Effector memory CD8-positive, alpha-beta T cell (primary cell): Measurements from ENCODE around the gene CCDC61.

Source experiments
- ATAC-seq: fragments of 150-1000 bp; cut with Tn5 transposase; replicated peaks from 2 replicates; pipeline ENCODE4 v1.10.0; 2021; ENCODE audit warnings: mild to moderate bottlenecking, moderate library complexity
- DNase-seq, 3 experiments: peaks; one replicate each; pipeline ENCODE4 v3.0.0; 2021
- H3K27ac Mint-ChIP-seq, 2 donors: one replicate each; pipeline ENCODE4 v1.8.0; 2022; ENCODE audit warnings: mild to moderate bottlenecking in 2 of 2, mixed read lengths in 2 of 2, moderate library complexity in 2 of 2
- H3K27me3 Mint-ChIP-seq, 2 donors: one replicate each; pipeline ENCODE4 v1.8.0; 2022; ENCODE audit warnings: mixed read lengths in 2 of 2
- H3K36me3 Mint-ChIP-seq: one replicate; pipeline ENCODE4 v1.8.0; 2022; ENCODE audit warnings: mild to moderate bottlenecking, moderate library complexity, mixed read lengths; ENCODE audit not compliant: insufficient read depth
- H3K4me1 Mint-ChIP-seq, 2 donors: one replicate each; pipeline ENCODE4 v1.8.0; 2022; ENCODE audit warnings: low read depth in 2 of 2, mixed read lengths in 2 of 2
- H3K4me3 Mint-ChIP-seq, 2 donors: one replicate each; pipeline ENCODE4 v1.8.0; 2022; ENCODE audit warnings: mild to moderate bottlenecking in 2 of 2, mixed read lengths in 2 of 2, moderate library complexity in 2 of 2
- H3K9me3 Mint-ChIP-seq, 2 donors: one replicate each; pipeline ENCODE4 v1.8.0; 2022; ENCODE audit warnings: mixed read lengths in 2 of 2

Gene CCDC61

DNA sequence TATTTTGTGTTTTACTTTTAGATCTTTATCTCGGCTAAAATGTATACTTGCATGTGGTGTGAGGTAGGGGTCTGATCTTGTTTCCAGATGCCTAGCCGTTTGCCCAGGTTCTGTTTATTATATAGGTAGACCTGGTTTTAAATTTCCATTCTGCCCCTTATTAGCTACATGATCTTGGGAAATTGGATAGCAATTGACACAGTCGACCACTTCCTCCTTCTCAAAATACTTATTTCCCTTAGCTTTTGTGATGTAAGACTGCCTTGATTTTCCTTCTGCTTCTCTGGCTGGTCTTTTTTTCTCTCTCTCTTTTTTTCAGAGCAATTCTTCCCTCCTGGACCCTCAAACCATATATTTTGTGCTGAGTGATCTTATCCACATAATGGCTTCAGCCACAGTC is 30.6 kb downstream of the CCDC61 start:
- Mint-ChIP-seq H3K9me3 (no peaks in the 10 kb centered on the region), H3K27me3 (peaks cover 31 to 67% of the 10 kb centered on the region in 2 donors), H3K36me3 (no peaks in the 10 kb centered on the region), H3K4me3 (no peak overlapping the region), H3K27ac (no peak overlapping the region), H3K4me1 (peaks cover 9 to 15% of the 10 kb centered on the region in 2 donors)
- ATAC-seq, result no peak
- no peak for DNase-seq

DNA sequence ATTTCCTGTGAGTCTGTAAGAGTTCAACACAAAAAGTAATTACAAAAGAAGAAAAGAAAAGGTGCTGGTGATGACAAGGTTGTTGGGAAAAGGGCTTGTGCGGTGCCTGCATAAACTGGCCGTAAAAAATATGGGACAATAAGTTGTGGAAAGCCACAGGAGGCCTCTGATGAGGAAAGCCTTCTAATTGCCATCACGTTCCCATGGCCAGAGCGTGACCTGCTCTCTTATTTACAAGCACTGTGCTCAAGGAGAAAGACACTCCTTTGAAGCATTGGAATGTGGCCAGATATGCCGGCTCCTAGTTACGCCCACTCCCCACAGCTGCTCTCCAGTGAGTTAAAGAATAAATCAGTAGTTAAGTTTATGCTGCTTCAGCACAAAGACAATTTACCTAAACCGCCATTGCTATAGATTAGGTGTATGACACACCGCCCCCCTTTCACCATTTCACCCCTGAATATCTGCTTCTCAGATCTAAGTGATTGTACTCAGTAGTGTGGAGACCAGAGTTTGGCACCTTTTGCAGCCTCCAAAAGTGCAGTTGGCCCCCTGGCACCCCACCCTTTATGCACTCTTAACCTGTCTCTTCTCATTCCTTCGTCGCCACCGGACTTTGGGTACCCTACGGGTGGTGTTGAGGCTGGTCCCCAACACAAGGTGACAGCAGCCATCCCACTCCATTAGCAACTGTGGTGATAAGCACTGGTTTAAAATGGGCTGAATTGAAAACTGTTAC is 35.7 kb downstream of the CCDC61 start:
- H3K36me3 Mint-ChIP-seq, result no peaks in the 10 kb centered on the region

DNA sequence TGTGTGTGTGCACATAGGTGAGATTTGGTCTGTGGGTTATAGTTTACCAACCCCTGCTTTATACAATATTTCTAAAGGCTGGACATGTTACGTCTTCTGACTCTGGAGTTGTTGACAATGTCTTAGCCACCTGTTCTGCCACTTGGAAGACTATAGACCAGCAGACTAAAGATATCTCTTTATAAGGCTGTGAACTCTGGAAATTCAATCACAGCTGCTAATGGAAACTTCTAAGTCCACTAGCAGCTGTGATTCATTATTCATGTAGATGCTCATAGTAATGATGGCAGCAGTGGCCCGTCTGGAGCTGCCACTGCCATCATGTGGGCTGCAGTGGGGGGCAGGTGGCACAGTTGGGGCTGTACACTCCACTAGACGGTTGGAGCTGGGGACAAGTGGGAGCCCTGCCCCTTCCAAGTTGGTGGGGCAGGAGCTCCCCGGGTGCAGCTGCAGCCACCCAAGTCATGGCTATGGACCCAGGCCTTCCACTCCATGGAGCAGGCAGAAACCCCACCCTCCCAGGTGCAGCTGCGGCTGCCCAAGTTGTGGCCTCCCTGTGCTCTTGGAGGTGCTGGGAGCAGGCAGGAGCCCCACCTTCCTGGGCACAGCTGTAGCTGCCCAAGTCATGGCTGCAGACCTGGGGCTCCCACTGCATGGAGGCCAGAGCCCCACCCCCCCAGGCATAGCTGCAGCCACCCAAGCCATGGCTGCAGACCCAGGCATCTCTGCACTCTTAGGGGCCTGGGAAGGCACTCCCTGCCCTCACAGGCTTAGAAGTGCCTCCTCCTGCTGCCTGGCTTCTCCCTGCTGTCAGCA is 36.7 kb downstream of the CCDC61 start:
- peaks cover 4% of the 10 kb centered on the region in 2 donors for H3K4me1 Mint-ChIP-seq
- no peaks in the 10 kb centered on the region for H3K9me3 Mint-ChIP-seq
- no peaks in the 10 kb centered on the region for H3K36me3 Mint-ChIP-seq
- ATAC-seq (no peak), DNase-seq (no peak)
- H3K27me3 Mint-ChIP-seq, result peaks cover 38 to 80% of the 10 kb centered on the region in 2 donors
- no peak overlapping the region for H3K4me3 Mint-ChIP-seq
- no peak overlapping the region for H3K27ac Mint-ChIP-seq

More for the DNA sequence above, 35.7 kb downstream of the CCDC61 start:
- Mint-ChIP-seq H3K27ac (no peak overlapping the region), H3K9me3 (no peaks in the 10 kb centered on the region), H3K27me3 (peaks cover 42 to 82% of the 10 kb centered on the region in 2 donors), H3K4me1 (peaks cover 7 to 11% of the 10 kb centered on the region in 2 donors), H3K4me3 (no peak overlapping the region)
- DNase-seq (no peak), ATAC-seq (no peak)

- Mint-ChIP-seq H3K4me1 (peaks cover 4% of the 10 kb centered on the region in 2 donors), H3K36me3 (no peaks in the 10 kb centered on the region), H3K4me3 (no peak overlapping the region), H3K27ac (no peak overlapping the region), H3K27me3 (peaks cover 40 to 86% of the 10 kb centered on the region in 2 donors), H3K9me3 (no peaks in the 10 kb centered on the region)
- ATAC-seq (no peak), DNase-seq (no peak)
These were observed 37.3 kb downstream of the CCDC61 start for GRCh38 chr19:46032597-46033025.

GRCh38 chr19:46033401-46033800 is 38.1 kb downstream of the CCDC61 start:
- peaks cover 4% of the 10 kb centered on the region in 2 donors for H3K4me1 Mint-ChIP-seq
- no peaks in the 10 kb centered on the region for H3K36me3 Mint-ChIP-seq
- no peak overlapping the region for H3K27ac Mint-ChIP-seq
- DNase-seq, result no peak
- no peaks in the 10 kb centered on the region for H3K9me3 Mint-ChIP-seq
- H3K4me3 Mint-ChIP-seq, result no peak overlapping the region
- peaks cover 40 to 86% of the 10 kb centered on the region in 2 donors for H3K27me3 Mint-ChIP-seq
- no peak for ATAC-seq

DNA sequence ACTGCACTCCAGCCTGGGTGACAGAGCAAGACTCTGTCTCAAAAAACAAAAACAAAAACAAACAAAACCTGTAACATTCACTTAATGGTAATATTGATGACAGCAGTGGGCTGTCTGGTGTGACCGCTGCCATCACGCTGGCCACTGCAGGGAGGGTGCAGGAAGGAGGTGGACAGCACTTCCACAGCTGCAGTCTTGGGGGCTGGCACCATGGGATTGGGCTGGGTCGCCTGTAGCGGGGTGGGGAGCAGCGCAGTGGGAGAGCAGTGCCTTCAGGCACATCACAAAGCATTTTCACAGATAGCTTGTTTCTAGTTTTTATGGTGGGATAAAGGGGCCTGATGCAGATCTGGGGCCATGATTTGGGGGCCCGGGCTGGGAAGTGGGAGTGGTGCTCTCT is 40.3 kb downstream of the CCDC61 start:
- Mint-ChIP-seq H3K4me1 (no peaks in the 10 kb centered on the region), H3K27ac (no peak overlapping the region), H3K27me3 (peaks cover 40 to 79% of the 10 kb centered on the region in 2 donors), H3K4me3 (no peak overlapping the region), H3K9me3 (no peaks in the 10 kb centered on the region), H3K36me3 (no peaks in the 10 kb centered on the region)
- ATAC-seq (no peak), DNase-seq (no peak)

- peaks cover 41 to 79% of the 10 kb centered on the region in 2 donors for H3K27me3 Mint-ChIP-seq
- no peaks in the 10 kb centered on the region for H3K36me3 Mint-ChIP-seq
- ATAC-seq, result no peak
- no peaks in the 10 kb centered on the region for H3K4me1 Mint-ChIP-seq
- no peak overlapping the region for H3K27ac Mint-ChIP-seq
- DNase-seq, result no peak
- no peak overlapping the region for H3K4me3 Mint-ChIP-seq
- no peaks in the 10 kb centered on the region for H3K9me3 Mint-ChIP-seq
These were observed 40.9 kb downstream of the CCDC61 start for GRCh38 chr19:46035986-46036743.

DNA sequence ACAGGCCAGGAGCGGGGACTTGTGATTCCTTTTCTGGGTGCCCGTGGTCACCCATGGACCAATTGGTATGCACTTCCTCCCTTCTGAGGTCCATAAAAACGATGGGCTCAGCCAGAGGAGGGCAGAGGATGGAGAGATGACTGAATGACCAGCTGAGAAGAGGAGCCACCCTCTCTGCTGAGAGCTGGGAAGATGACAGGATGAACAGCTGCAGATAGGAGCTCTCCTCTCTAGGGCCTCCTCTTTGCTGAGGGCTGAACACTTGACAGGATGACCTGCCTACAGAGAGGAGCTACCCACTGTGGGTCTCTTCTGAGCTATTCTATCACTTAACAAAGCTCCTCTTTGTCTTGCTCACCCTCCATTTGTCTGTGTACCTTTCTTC is 41.5 kb downstream of the CCDC61 start:
- H3K4me3 Mint-ChIP-seq, result no peak overlapping the region
- no peaks in the 10 kb centered on the region for H3K4me1 Mint-ChIP-seq
- peaks cover 43 to 79% of the 10 kb centered on the region in 2 donors for H3K27me3 Mint-ChIP-seq
- no peaks in the 10 kb centered on the region for H3K36me3 Mint-ChIP-seq
- DNase-seq, result no peak
- H3K9me3 Mint-ChIP-seq, result no peaks in the 10 kb centered on the region
- H3K27ac Mint-ChIP-seq, result no peak overlapping the region
- no peak for ATAC-seq

- H3K27me3 Mint-ChIP-seq, result peaks cover 57 to 82% of the 10 kb centered on the region in 2 donors
- DNase-seq (no peak), ATAC-seq (no peak)
- H3K4me3 Mint-ChIP-seq, result no peak overlapping the region
- no peaks in the 10 kb centered on the region for H3K9me3 Mint-ChIP-seq
- H3K27ac Mint-ChIP-seq, result no peak overlapping the region
- no peaks in the 10 kb centered on the region for H3K36me3 Mint-ChIP-seq
- H3K4me1 Mint-ChIP-seq, result no peaks in the 10 kb centered on the region
These were observed 44.9 kb downstream of the CCDC61 start for GRCh38 chr19:46040125-46040524.

GRCh38 chr19:46040952-46041500 is 45.8 kb downstream of the CCDC61 start, which contains the start of gene IGFL4:
Gene IGFL4 (minus strand): TSS chr19:46041002. CDS start chr19:46040962, 40 bp downstream.
- Mint-ChIP-seq H3K36me3 (no peaks in the 10 kb centered on the region), H3K4me3 (no peak within 1 kb of the TSS), H3K9me3 (no peaks in the 10 kb centered on the region), H3K4me1 (no peaks in the 10 kb centered on the region), H3K27ac (no peak within 1 kb of the TSS), H3K27me3 (peaks cover 61 to 82% of the 10 kb centered on the region in 2 donors)
- ATAC-seq (no peak), DNase-seq (no peak)

DNA sequence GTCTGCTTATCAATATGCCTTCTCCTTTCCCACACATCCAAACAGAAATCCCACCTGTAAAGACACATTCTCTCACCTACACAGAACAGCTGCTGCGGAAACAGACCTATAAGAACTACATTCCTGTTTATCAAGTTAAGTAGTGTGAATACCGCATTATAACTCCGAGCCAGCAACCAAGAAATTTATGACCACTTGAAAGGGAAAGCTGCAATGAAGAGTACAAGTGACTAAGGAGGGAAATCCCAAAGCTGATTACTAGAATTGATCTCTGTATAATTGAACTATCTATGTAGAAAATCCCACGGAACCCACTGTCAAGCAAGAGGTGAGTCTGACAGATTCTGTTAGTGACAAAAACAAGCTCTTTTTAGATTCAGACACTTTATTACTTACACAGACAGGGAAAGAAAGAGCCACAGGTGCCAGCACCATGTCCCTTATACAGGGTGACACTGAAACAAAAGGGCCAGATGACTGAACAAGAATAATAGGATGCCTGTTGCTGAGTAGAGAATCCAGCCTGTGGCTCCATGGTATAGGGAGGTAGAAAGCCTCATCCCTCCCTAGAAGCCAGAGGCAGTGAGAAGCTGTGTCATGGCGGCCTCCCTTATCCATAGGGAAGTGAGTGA is 47.1 kb downstream of the CCDC61 start:
- Mint-ChIP-seq H3K27ac (no peak overlapping the region), H3K4me3 (no peak overlapping the region), H3K4me1 (no peaks in the 10 kb centered on the region), H3K27me3 (peaks cover 68 to 84% of the 10 kb centered on the region in 2 donors), H3K36me3 (no peaks in the 10 kb centered on the region), H3K9me3 (no peaks in the 10 kb centered on the region)
- ATAC-seq (no peak), DNase-seq (no peak)

- H3K36me3 Mint-ChIP-seq, result no peaks in the 10 kb centered on the region
- no peak for ATAC-seq
- H3K9me3 Mint-ChIP-seq, result no peaks in the 10 kb centered on the region
- no peak for DNase-seq
- peaks cover 80 to 93% of the 10 kb centered on the region in 2 donors for H3K27me3 Mint-ChIP-seq
- no peak overlapping the region for H3K4me3 Mint-ChIP-seq
- H3K27ac Mint-ChIP-seq, result no peak overlapping the region
- no peaks in the 10 kb centered on the region for H3K4me1 Mint-ChIP-seq
These were observed 48.3 kb downstream of the CCDC61 start for GRCh38 chr19:46043519-46043918.

DNA sequence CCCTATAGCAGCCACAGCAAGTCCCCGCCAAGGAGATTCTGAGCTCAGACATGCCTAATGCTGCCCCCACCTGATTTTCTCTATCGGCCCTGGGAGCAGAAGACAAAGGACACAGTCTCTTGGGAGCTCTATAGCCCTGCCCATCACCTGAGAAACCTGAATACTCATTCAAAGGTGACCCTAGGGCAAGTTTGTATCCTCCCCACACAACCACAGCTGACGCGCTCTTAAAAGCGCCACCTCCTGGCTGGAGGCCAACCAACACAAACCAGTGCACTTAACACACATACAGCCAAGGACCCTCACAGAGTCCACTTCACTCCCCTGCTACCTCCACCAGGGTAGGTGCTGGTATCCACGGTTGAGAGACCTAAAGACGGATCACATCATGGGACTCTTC is 54.3 kb downstream of the CCDC61 start:
- no peak for DNase-seq
- Mint-ChIP-seq H3K36me3 (no peaks in the 10 kb centered on the region), H3K27me3 (peaks cover 81 to 95% of the 10 kb centered on the region in 2 donors), H3K4me1 (no peaks in the 10 kb centered on the region), H3K4me3 (no peak overlapping the region), H3K9me3 (no peaks in the 10 kb centered on the region), H3K27ac (no peak overlapping the region)
- ATAC-seq, result no peak
